Upper lobe of left lung (tissue), 6 donors: ENCODE results near the gene KCP. TPM values are rescaled to one million over a fixed set of nuclear protein-coding genes. Genes with fewer than 3 reads are reported as not detected.

Experiments used
- ATAC-seq, 2 donors: fragments of 200-7000 bp; cut with Tn5 transposase; one replicate each; pipeline ENCODE4 v1.9.1; 2022; ENCODE audit warnings: mild to moderate bottlenecking in 2 of 2, moderate library complexity in 2 of 2; ENCODE audit not compliant: low FRiP score in 2 of 2
- DNase-seq, 2 donors: peaks; one replicate each; pipeline ENCODE4 v3.0.0-alpha.2; 2019 to 2020
- H3K27ac ChIP-seq, 4 donors: fragments of 200-600 bp; sonication (generic); one replicate each; pipeline ENCODE4 v1.5.1; 2016 to 2019
- H3K27me3 ChIP-seq, 4 donors: fragments of 200-600 bp; sonication (generic); one replicate each; pipeline ENCODE4 v1.5.1; 2017 to 2019
- H3K36me3 ChIP-seq, 4 donors: fragments of 200-600 bp; sonication (generic); one replicate each; pipeline ENCODE4 v1.5.1; 2016 to 2019
- H3K4me1 ChIP-seq, 4 donors: fragments of 200-600 bp; sonication (generic); one replicate each; pipeline ENCODE4 v1.5.1; 2018 to 2019
- H3K4me3 ChIP-seq, 4 donors: fragments of 200-600 bp; sonication (generic); one replicate each; pipeline ENCODE4 v1.5.1; 2017 to 2019; ENCODE audit warnings: mild to moderate bottlenecking in 2 of 4, moderate library complexity in 1 of 4
- H3K9me3 ChIP-seq, 4 donors: fragments of 200-600 bp; sonication (generic); one replicate each; pipeline ENCODE4 v1.5.1; 2018 to 2019
- CTCF ChIP-seq, 6 experiments: fragments of 450-650 bp in 4 of 6; fragments of 200-600 bp in 2 of 6; sonication (generic) in 2 of 6; IDR thresholded peaks; one replicate each; pipeline ENCODE4 v1.5.1; 2016 to 2019; ENCODE audit warnings: antibody characterized with exemption in 6 of 6
- EP300 ChIP-seq, 4 donors: sonication (generic); formaldehyde crosslinking; IDR thresholded peaks; one replicate each; pipeline ENCODE4 v1.5.1; 2017; ENCODE audit warnings: antibody characterized with exemption in 4 of 4, control low read depth in 2 of 4
- POLR2A ChIP-seq, 4 donors: fragments of 450-650 bp; IDR thresholded peaks; one replicate each; pipeline ENCODE4 v1.5.1; 2016 to 2017; ENCODE audit warnings: antibody characterized with exemption in 4 of 4, mild to moderate bottlenecking in 2 of 4
- POLR2AphosphoS5 ChIP-seq, 2 donors: sonication (generic); formaldehyde crosslinking; IDR thresholded peaks; one replicate each; pipeline ENCODE4 v1.5.1; 2017; ENCODE audit warnings: antibody characterized with exemption in 2 of 2
- WGBS, 2 donors: methylation state at CpG; one replicate each; pipeline ENCODE4 v1.1.5; 2017 to 2018; 5-methylcytosine and 5-hydroxymethylcytosine counted together
- total RNA-seq, 6 donors: library from RNA; depleted of rRNA in 4 of 6; stranded (reverse); fragments of >200 nt in 4 of 6; gene quantifications; one replicate each; pipeline versions ENCODE4 v1.1.0 to v1.2.1, GENCODE V29; 2016 to 2021
- donor health status: DM: no; HTN: no; CAD: no; lungs with moderate emphysema.
- donor health status: DM: no; HTN: yes; CAD: no; lungs with severe emphysema.

The KCP gene
- total RNA-seq, 6 donors from 2014 or later: 0.15 to 2.1 (median 1.1) TPM; not detected in 1

- TF ChIP-seq EP300 (IDR thresholded peaks at IDR 0.05): no peak
- TF ChIP-seq POLR2A (IDR thresholded peaks at IDR 0.05): peak in 1 of 4 donors; percentile 52
- no peak for TF ChIP-seq POLR2AphosphoS5 (IDR thresholded peaks at IDR 0.05)
- no peak for TF ChIP-seq CTCF (IDR thresholded peaks at IDR 0.05)
- DNase-seq (peak in 1 of 2 donors; percentile 65), ATAC-seq (peak; percentile 50 to 52)
- Histone ChIP-seq H3K4me3 (peak overlapping the region in 3 of 4 donors; percentile 58 to 66 (median 65)), H3K27ac (peak overlapping the region; percentile 68 to 88 (median 78)), H3K9me3 (no peaks in the 10 kb centered on the region), H3K27me3 (no peaks in the 10 kb centered on the region), H3K36me3 (no peaks in the 10 kb centered on the region), H3K4me1 (peaks cover 14 to 34% (median 15%) of the 10 kb centered on the region in 4 donors)
- 56 to 80% methylated on average over 1 to 7 of the region's 7 CpGs for WGBS, 2 donors
These were observed 28.8 kb upstream of the KCP start for GRCh38 chr7:128939075-128939860.

GRCh38 chr7:128938544-128939074 lies 28.1 kb upstream of the KCP start:
- Histone ChIP-seq H3K9me3 (no peaks in the 10 kb centered on the region), H3K36me3 (no peaks in the 10 kb centered on the region), H3K27ac (peak overlapping the region; percentile 68 to 88 (median 78)), H3K4me3 (peak overlapping the region; percentile 47 to 66 (median 62)), H3K27me3 (no peaks in the 10 kb centered on the region), H3K4me1 (peaks cover 14 to 34% (median 16%) of the 10 kb centered on the region in 4 donors)
- 0 to 1% methylated on average over 20 to 24 of the region's 30 CpGs for WGBS, 2 donors
- TF ChIP-seq EP300 (IDR thresholded peaks at IDR 0.05) (no peak), POLR2A (IDR thresholded peaks at IDR 0.05) (peak in 1 of 4 donors; percentile 52)
- ATAC-seq: peak; percentile 15 to 36
- peak in 1 of 2 donors; percentile 86 for DNase-seq

GRCh38 chr7:128937647-128938543 lies 27.4 kb upstream of the KCP start, which contains the start of gene IRF5:
Gene IRF5, plus strand, starts transcription at chr7:128937927. Its CDS starts 4,155 bp downstream, at chr7:128942082.
- ATAC-seq (peak in 1 of 2 donors; percentile 62), DNase-seq (peak; percentile 77 to 93)
- Histone ChIP-seq H3K4me3 (peak within 1 kb of the TSS; percentile 47 to 66 (median 62)), H3K9me3 (no peaks in the 10 kb centered on the region), H3K36me3 (no peaks in the 10 kb centered on the region), H3K27me3 (no peaks in the 10 kb centered on the region), H3K27ac (peak within 1 kb of the TSS; percentile 68 to 88 (median 78)), H3K4me1 (peaks cover 14 to 37% (median 18%) of the 10 kb centered on the region in 4 donors)
- WGBS, 2 donors: 0 to 4% methylated on average over 17 to 25 of the region's 83 CpGs
- TF ChIP-seq POLR2A (IDR thresholded peaks at IDR 0.05) (peak in 1 of 4 donors; percentile 75), EP300 (IDR thresholded peaks at IDR 0.05) (no peak), CTCF (IDR thresholded peaks at IDR 0.05) (no peak), POLR2AphosphoS5 (IDR thresholded peaks at IDR 0.05) (no peak)

- DNase-seq (no peak), ATAC-seq (no peak)
- Histone ChIP-seq H3K27me3 (no peaks in the 10 kb centered on the region), H3K36me3 (no peaks in the 10 kb centered on the region), H3K27ac (peak overlapping the region; percentile 68 to 88 (median 78)), H3K9me3 (no peaks in the 10 kb centered on the region), H3K4me3 (peak overlapping the region in 3 of 4 donors; percentile 58 to 66 (median 65)), H3K4me1 (peaks cover 14 to 39% (median 18%) of the 10 kb centered on the region in 4 donors)
- TF ChIP-seq POLR2A (IDR thresholded peaks at IDR 0.05): no peak
- 65% methylated on average over 14 to 17 of the region's 17 CpGs for WGBS, 2 donors
These were observed 26.8 kb upstream of the KCP start for GRCh38 chr7:128937271-128937646.

- no peak overlapping the region for H3K27ac ChIP-seq
- peaks cover 14 to 39% (median 18%) of the 10 kb centered on the region in 4 donors for H3K4me1 ChIP-seq
- no peaks in the 10 kb centered on the region for H3K27me3 ChIP-seq
- no peaks in the 10 kb centered on the region for H3K9me3 ChIP-seq
- WGBS, 2 donors: 93 to 94% methylated on average over 2 to 4 of the region's 4 CpGs
- no peaks in the 10 kb centered on the region for H3K36me3 ChIP-seq
- no peak for DNase-seq
- ATAC-seq: no peak
- TF ChIP-seq POLR2AphosphoS5 (IDR thresholded peaks at IDR 0.05): no peak
- no peak for TF ChIP-seq CTCF (IDR thresholded peaks at IDR 0.05)
- TF ChIP-seq EP300 (IDR thresholded peaks at IDR 0.05): no peak
- TF ChIP-seq POLR2A (IDR thresholded peaks at IDR 0.05): no peak
- H3K4me3 ChIP-seq: no peak overlapping the region
These were observed 26.3 kb upstream of the KCP start for GRCh38 chr7:128936798-128937197.
